K562 (cell line): ENCODE data around the gene KCTD15.
A peak's percentile ranks its signal among the peaks of the same experiment; 100 is the strongest.

Experiments used
- BCLAF1 ChIP-seq, 2 experiments: fragments of 450-650 bp in 1 of 2; IDR thresholded peaks; 2 replicates each; pipeline ENCODE4 v1.6.1; 2011 to 2017; ENCODE audit warnings: low read depth in 2 of 2, antibody characterized with exemption in 1 of 2, borderline replicate concordance in 1 of 2, low read length in 1 of 2, mild to moderate bottlenecking in 1 of 2, mixed read lengths in 1 of 2; ENCODE audit not compliant: control insufficient read depth in 1 of 2
- CTCF ChIP-seq, 3 experiments: IDR thresholded peaks in 2 of 3; conservative IDR thresholded peaks in 1 of 3; 2 replicates each; pipeline ENCODE4 v1.5.1; 2011 to 2012; ENCODE audit warnings: low read length in 3 of 3, mild to moderate bottlenecking in 3 of 3, control low read depth in 2 of 3, improper control_type of control experiment in 1 of 3, inconsistent platforms in 1 of 3, low read depth in 1 of 3, mixed read lengths in 1 of 3, moderate library complexity in 1 of 3; ENCODE audit not compliant: insufficient read depth in 2 of 3
- FIP1L1 ChIP-seq: fragments of 200-400 bp; formaldehyde crosslinking; IDR thresholded peaks from 2 replicates; pipeline ENCODE4 v1.6.1; 2018; ENCODE audit warnings: mild to moderate bottlenecking, low read depth, low read length; ENCODE audit not compliant: poor library complexity, severe bottlenecking
- HIVEP1 ChIP-seq: fragments of 250-450 bp; sonication (Bioruptor Pico); IDR thresholded peaks from 2 replicates; pipeline ENCODE4 v1.4.0; 2020; ENCODE audit warnings: mild to moderate bottlenecking
- JUND ChIP-seq, 2 experiments: IDR thresholded peaks; 2 replicates in 1 of 2; 3 replicates in 1 of 2; pipeline ENCODE4 v1.6.1; 2011; ENCODE audit warnings: borderline replicate concordance in 2 of 2, low read depth in 2 of 2, low read length in 2 of 2, improper control_type of control experiment in 1 of 2, missing biosample characterization in 1 of 2, missing genetic modification characterization in 1 of 2, missing genetic modification reagents in 1 of 2
- KDM5B ChIP-seq: fragments of 200-600 bp; sonication (generic); IDR thresholded peaks from 2 replicates; pipeline ENCODE4 v1.6.1; 2012; ENCODE audit warnings: low read depth, mild to moderate bottlenecking, moderate library complexity, low read length, control low read depth, inconsistent platforms; ENCODE audit not compliant: insufficient replicate concordance
- TF ChIP-seq, protein P1 (sequence below): fragments of 450-650 bp; conservative IDR thresholded peaks from 2 replicates; pipeline ENCODE4 v1.6.1; 2016; ENCODE audit warnings: missing genetic modification characterization, low read depth, mild to moderate bottlenecking, missing compliant biosample characterization, moderate library complexity

- TF ChIP-seq CTCF (IDR thresholded peaks at IDR 0.05 in 2 of 3, conservative IDR thresholded peaks at IDR 0.05 in 1 of 3; ENCODE audit: insufficient read depth in 2 of 3, low read depth in 1 of 3, low read length in 3 of 3) = peak; percentile 32 to 55 (median 39)
- TF ChIP-seq JUND (IDR thresholded peaks at IDR 0.05; ENCODE audit: borderline replicate concordance, low read depth, low read length) = no peak
- no peak for TF ChIP-seq JUND (tag; IDR thresholded peaks at IDR 0.05; ENCODE audit: borderline replicate concordance, low read depth, low read length)
- TF ChIP-seq HIVEP1 (CRISPR knock-in tag) = no peak
- no peak for TF ChIP-seq FIP1L1
- TF ChIP-seq, protein P1, sequence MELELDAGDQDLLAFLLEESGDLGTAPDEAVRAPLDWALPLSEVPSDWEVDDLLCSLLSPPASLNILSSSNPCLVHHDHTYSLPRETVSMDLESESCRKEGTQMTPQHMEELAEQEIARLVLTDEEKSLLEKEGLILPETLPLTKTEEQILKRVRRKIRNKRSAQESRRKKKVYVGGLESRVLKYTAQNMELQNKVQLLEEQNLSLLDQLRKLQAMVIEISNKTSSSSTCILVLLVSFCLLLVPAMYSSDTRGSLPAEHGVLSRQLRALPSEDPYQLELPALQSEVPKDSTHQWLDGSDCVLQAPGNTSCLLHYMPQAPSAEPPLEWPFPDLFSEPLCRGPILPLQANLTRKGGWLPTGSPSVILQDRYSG = no peak
- no peak for TF ChIP-seq KDM5B
- no peak for TF ChIP-seq BCLAF1 (IDR thresholded peaks at IDR 0.05; ENCODE audit: borderline replicate concordance in 1 of 2, control insufficient read depth in 1 of 2, low read depth in 2 of 2, low read length in 1 of 2)
These were observed 28.7 kb upstream of the KCTD15 start for GRCh38 chr19:33767898-33768413.
